ENCODE results near the gene CCL4.
"Not testable (repeated sequence)": the region's sequence is repeated elsewhere in the genome, so short reads cannot be mapped to it uniquely, and the experiment has no call there.

- not testable (repeated sequence) for TF ChIP-seq CTCF (IDR thresholded peaks at IDR 0.05; ENCODE audit: poor library complexity, severe bottlenecking); POLR2AphosphoS5 (IDR thresholded peaks at IDR 0.05); EZH2 (IDR thresholded peaks at IDR 0.05; ENCODE audit: borderline replicate concordance, insufficient read depth, low read length, poor library complexity, severe bottlenecking); EP300 (conservative IDR thresholded peaks at IDR 0.05; ENCODE audit: poor library complexity, severe bottlenecking); RAD21 (conservative IDR thresholded peaks at IDR 0.05); REST (IDR thresholded peaks at IDR 0.05; ENCODE audit: borderline replicate concordance); TAF1 (IDR thresholded peaks at IDR 0.05; ENCODE audit: low read depth)
Measured at GRCh38 chr17:36114971-36115648, 11.5 kb downstream of the CCL4 start.

Data from neural cell (in vitro differentiated cells).